ENCODE data around the gene EDC3. TPM values are rescaled to one million over a fixed set of nuclear protein-coding genes. Genes with fewer than 3 reads are reported as not detected.
"Not testable (repeated sequence)": the region's sequence is repeated elsewhere in the genome, so short reads cannot be mapped to it uniquely, and the experiment has no call there.

EDC3 gene
- total RNA-seq, 1 experiment from 2014 or later: 62.6 TPM

- H3K4me3 ChIP-seq (ENCODE audit: low read depth, low read length, poor library complexity, severe bottlenecking): no peak overlapping the region
- no peaks in the 10 kb centered on the region for H3K9me3 ChIP-seq (ENCODE audit: low read depth, low read length, poor library complexity, severe bottlenecking)
- CTCF ChIA-PET: no interaction called here
- BruUV-seq (replicated peaks): no TSS peak
- TF ChIP-seq EZH2 (IDR thresholded peaks at IDR 0.05; ENCODE audit: borderline replicate concordance, low read depth, low read length, poor library complexity, severe bottlenecking) (no peak), CTCF (conservative IDR thresholded peaks at IDR 0.05; ENCODE audit: low read depth, low read length) (no peak)
- no peaks in the 10 kb centered on the region for H3K27me3 ChIP-seq (replicated peaks; ENCODE audit: insufficient read depth, low read depth, low read length, poor library complexity)
- no peaks in the 10 kb centered on the region for H3K4me1 ChIP-seq (ENCODE audit: insufficient read depth, low read length, poor library complexity, severe bottlenecking)
- DNase-seq (ENCODE audit: low spot score): no peak
- POLR2A ChIA-PET (ENCODE audit: low non-redundant PET): no interaction called here
- H3K36me3 ChIP-seq (ENCODE audit: insufficient read depth, low read length, poor library complexity, severe bottlenecking): no peaks in the 10 kb centered on the region
- no peak overlapping the region for H3K27ac ChIP-seq (ENCODE audit: low read depth, low read length, poor library complexity, severe bottlenecking)
- intact Hi-C loops (cut with micrococcal nuclease; ENCODE audit: unreplicated experiment): no loop called here
Measured at GRCh38 chr15:74603026-74603788, 92.6 kb downstream of the EDC3 start.

- ChIA-PET POLR2A (ENCODE audit: low non-redundant PET) (no interaction called here), CTCF (no interaction called here)
- no TSS peak for BruUV-seq (replicated peaks)
- Histone ChIP-seq H3K36me3 (ENCODE audit: insufficient read depth, low read length, poor library complexity, severe bottlenecking) (no peaks in the 10 kb centered on the region), H3K9me3 (ENCODE audit: low read depth, low read length, poor library complexity, severe bottlenecking) (no peaks in the 10 kb centered on the region), H3K4me1 (ENCODE audit: insufficient read depth, low read length, poor library complexity, severe bottlenecking) (peaks cover 4% of the 10 kb centered on the region), H3K27me3 (replicated peaks; ENCODE audit: insufficient read depth, low read depth, low read length, poor library complexity) (no peaks in the 10 kb centered on the region), H3K4me3 (ENCODE audit: low read depth, low read length, poor library complexity, severe bottlenecking) (peak overlapping the region; percentile 47), H3K27ac (ENCODE audit: low read depth, low read length, poor library complexity, severe bottlenecking) (peak overlapping the region; percentile 62)
- TF ChIP-seq EZH2 (IDR thresholded peaks at IDR 0.05; ENCODE audit: borderline replicate concordance, low read depth, low read length, poor library complexity, severe bottlenecking): no peak
- TF ChIP-seq CTCF (conservative IDR thresholded peaks at IDR 0.05; ENCODE audit: low read depth, low read length): no peak
- intact Hi-C loops (cut with micrococcal nuclease; ENCODE audit: unreplicated experiment): no loop called here
- DNase-seq (ENCODE audit: low spot score): no peak
Measured at GRCh38 chr15:74599156-74599555, 96.7 kb downstream of the EDC3 start.

GRCh38 chr15:74598126-74598842 lies 97.5 kb downstream of the EDC3 start:
- peak; percentile 74 for DNase-seq (ENCODE audit: low spot score)
- no peaks in the 10 kb centered on the region for H3K9me3 ChIP-seq (ENCODE audit: low read depth, low read length, poor library complexity, severe bottlenecking)
- TF ChIP-seq CTCF (conservative IDR thresholded peaks at IDR 0.05; ENCODE audit: low read depth, low read length): no peak
- no peak for TF ChIP-seq EZH2 (IDR thresholded peaks at IDR 0.05; ENCODE audit: borderline replicate concordance, low read depth, low read length, poor library complexity, severe bottlenecking)
- H3K4me3 ChIP-seq (ENCODE audit: low read depth, low read length, poor library complexity, severe bottlenecking): peak overlapping the region; percentile 47
- ChIA-PET POLR2A (ENCODE audit: low non-redundant PET) (no interaction called here), CTCF (no interaction called here)
- peaks cover 4% of the 10 kb centered on the region for H3K4me1 ChIP-seq (ENCODE audit: insufficient read depth, low read length, poor library complexity, severe bottlenecking)
- no peaks in the 10 kb centered on the region for H3K27me3 ChIP-seq (replicated peaks; ENCODE audit: insufficient read depth, low read depth, low read length, poor library complexity)
- intact Hi-C loops (cut with micrococcal nuclease; ENCODE audit: unreplicated experiment): no loop called here
- peak overlapping the region; percentile 62 for H3K27ac ChIP-seq (ENCODE audit: low read depth, low read length, poor library complexity, severe bottlenecking)
- BruUV-seq (replicated peaks): no TSS peak
- no peaks in the 10 kb centered on the region for H3K36me3 ChIP-seq (ENCODE audit: insufficient read depth, low read length, poor library complexity, severe bottlenecking)

GRCh38 chr15:74597146-74597705 lies 98.6 kb downstream of the EDC3 start:
- H3K27ac ChIP-seq (ENCODE audit: low read depth, low read length, poor library complexity, severe bottlenecking); H3K4me1 ChIP-seq (ENCODE audit: insufficient read depth, low read length, poor library complexity, severe bottlenecking); BruUV-seq (replicated peaks); H3K27me3 ChIP-seq (replicated peaks; ENCODE audit: insufficient read depth, low read depth, low read length, poor library complexity); POLR2A ChIA-PET (ENCODE audit: low non-redundant PET); H3K9me3 ChIP-seq (ENCODE audit: low read depth, low read length, poor library complexity, severe bottlenecking); H3K4me3 ChIP-seq (ENCODE audit: low read depth, low read length, poor library complexity, severe bottlenecking); DNase-seq (ENCODE audit: low spot score); H3K36me3 ChIP-seq (ENCODE audit: insufficient read depth, low read length, poor library complexity, severe bottlenecking); CTCF ChIA-PET; intact Hi-C loops (cut with micrococcal nuclease; ENCODE audit: unreplicated experiment): not testable (repeated sequence)

- intact Hi-C loops (cut with micrococcal nuclease; ENCODE audit: unreplicated experiment); BruUV-seq (replicated peaks); H3K36me3 ChIP-seq (ENCODE audit: insufficient read depth, low read length, poor library complexity, severe bottlenecking); POLR2A ChIA-PET (ENCODE audit: low non-redundant PET); DNase-seq (ENCODE audit: low spot score); H3K9me3 ChIP-seq (ENCODE audit: low read depth, low read length, poor library complexity, severe bottlenecking); H3K4me1 ChIP-seq (ENCODE audit: insufficient read depth, low read length, poor library complexity, severe bottlenecking); CTCF ChIA-PET; H3K4me3 ChIP-seq (ENCODE audit: low read depth, low read length, poor library complexity, severe bottlenecking); H3K27me3 ChIP-seq (replicated peaks; ENCODE audit: insufficient read depth, low read depth, low read length, poor library complexity); H3K27ac ChIP-seq (ENCODE audit: low read depth, low read length, poor library complexity, severe bottlenecking): not testable (repeated sequence)
Measured at GRCh38 chr15:74596736-74597135, 99.1 kb downstream of the EDC3 start.

All from A673 (cell line).